GM12878 (cell line): ENCODE measurements around the gene MX1. TPM values are rescaled to one million over a fixed set of nuclear protein-coding genes. Genes with fewer than 3 reads are reported as not detected.

Source experiments
- ATAC-seq: fragments of 200-7000 bp; cut with Tn5 transposase; 3 replicates; pipeline ENCODE4 v1.9.1; 2020; ENCODE audit warnings: mild to moderate bottlenecking, moderate library complexity
- BruUV-seq: library from RNA; stranded (reverse); fragments of 400-500 nt; replicated peaks from 2 replicates; lab custom pipeline; 2021; lab: Mats Ljungman, UMichigan
- CTCF ChIA-PET: fragments of 300-600 bp; sonication (Branson Sonifier 250); formaldehyde crosslinking; extraction: SDS; loops from one replicate; lab custom pipeline; 2021; ENCODE audit warnings: inconsistent platforms; lab: Yijun Ruan, JAX
- POLR2A ChIA-PET: fragments of 350-600 bp; formaldehyde crosslinking; extraction: SDS; loops from one replicate; lab custom pipeline; 2021; ENCODE audit warnings: inconsistent platforms; lab: Charles Lee
- RAD21 ChIA-PET: fragments of 300-600 bp; sonication (Branson Sonifier 250); formaldehyde crosslinking; loops from one replicate; lab custom pipeline; 2023; ENCODE audit warnings: antibody characterized with exemption; ENCODE audit not compliant: unreplicated experiment; lab: Charles Lee
- SMC1A ChIA-PET: fragments of 300-600 bp; sonication (Branson Sonifier 250); formaldehyde crosslinking; loops from one replicate; lab custom pipeline; 2023; ENCODE audit not compliant: unreplicated experiment, uncharacterized antibody; lab: Charles Lee
- DNase-seq: peaks from one replicate; pipeline ENCODE4 v3.0.0-alpha.2; 2011; ENCODE audit warnings: low read depth, low spot score
- FAIRE-seq: peaks from 3 replicates; lab custom pipeline; 2011; peaks lifted over from hg19 to GRCh38; lab: Jason Lieb, UNC
- H2AFZ ChIP-seq: 2 replicates; pipeline ENCODE4 v1.6.0; 2011; ENCODE audit warnings: low read depth, low read length, control low read depth; ENCODE audit not compliant: control insufficient read depth
- H3K27ac ChIP-seq: 2 replicates; pipeline ENCODE4 v1.5.1; 2011; ENCODE audit warnings: control low read depth; ENCODE audit not compliant: control insufficient read depth, insufficient read depth
- H3K27me3 ChIP-seq, 2 experiments: replicated peaks in 1 of 2; 2 replicates each; pipeline versions ENCODE4 v1.6.0 to v1.6.1; 2011; ENCODE audit warnings: low read length in 1 of 2; ENCODE audit not compliant: control insufficient read depth in 2 of 2, insufficient read depth in 2 of 2
- H3K36me3 ChIP-seq, 2 experiments: 2 replicates each; pipeline ENCODE4 v1.5.1; 2011; ENCODE audit warnings: low read length in 1 of 2; ENCODE audit not compliant: control insufficient read depth in 2 of 2, insufficient read depth in 2 of 2
- H3K4me1 ChIP-seq: 2 replicates; pipeline ENCODE4 v1.6.1; 2011; ENCODE audit warnings: mild to moderate bottlenecking, low read length, moderate library complexity, mixed read lengths; ENCODE audit not compliant: control insufficient read depth, insufficient read depth
- H3K4me2 ChIP-seq: 2 replicates; pipeline ENCODE4 v1.6.0; 2011; ENCODE audit warnings: control low read depth; ENCODE audit not compliant: control insufficient read depth, insufficient read depth
- H3K4me3 ChIP-seq: fragments of 200-600 bp; sonication (generic); 2 replicates; pipeline ENCODE4 v1.5.1; 2016
- H3K79me2 ChIP-seq: 2 replicates; pipeline ENCODE4 v1.6.0; 2011; ENCODE audit warnings: low read length; ENCODE audit not compliant: control insufficient read depth, insufficient read depth
- H3K9ac ChIP-seq: 2 replicates; pipeline ENCODE4 v1.8.0; 2011; ENCODE audit warnings: low read length, control low read depth, mixed read lengths; ENCODE audit not compliant: control insufficient read depth, insufficient read depth
- H3K9me3 ChIP-seq: replicated peaks from 3 replicates; pipeline ENCODE4 v1.5.1; 2011; ENCODE audit warnings: mild to moderate bottlenecking, low read length; ENCODE audit not compliant: control insufficient read depth, insufficient read depth
- H4K20me1 ChIP-seq: 2 replicates; pipeline ENCODE4 v1.6.0; 2011; ENCODE audit not compliant: control insufficient read depth, insufficient read depth
- CBX5 ChIP-seq: sonication (generic); IDR thresholded peaks from 2 replicates; pipeline ENCODE4 v1.6.1; 2016; ENCODE audit warnings: low read depth, moderate library complexity, mild to moderate bottlenecking, inconsistent platforms
- GABPA ChIP-seq: IDR thresholded peaks from 2 replicates; pipeline ENCODE4 v1.6.1; 2014; ENCODE audit warnings: antibody characterized with exemption, low read depth, mild to moderate bottlenecking, inconsistent platforms
- NFYB ChIP-seq: IDR thresholded peaks from 2 replicates; pipeline ENCODE4 v1.6.1; 2011; ENCODE audit warnings: low read depth, mild to moderate bottlenecking, low read length, improper control_type of control experiment, moderate library complexity; ENCODE audit not compliant: insufficient read depth
- POLR2A ChIP-seq: IDR thresholded peaks from 2 replicates; pipeline ENCODE4 v1.6.1; 2011; ENCODE audit warnings: low read depth, mild to moderate bottlenecking, low read length
- POLR2AphosphoS5 ChIP-seq: IDR thresholded peaks from 2 replicates; pipeline ENCODE4 v1.6.1; 2011; ENCODE audit warnings: mild to moderate bottlenecking, low read length, inconsistent platforms
- STAT3 ChIP-seq: IDR thresholded peaks from 2 replicates; pipeline ENCODE4 v1.6.1; 2011; ENCODE audit warnings: low read depth, low read length, improper control_type of control experiment
- WGBS: methylation state at CpG from one replicate; pipeline ENCODE4 v1.1.6; 2016; ENCODE audit warnings: low lambda C conversion rate; ENCODE audit not compliant: insufficient replicate concordance, insufficient coverage; ENCODE audit errors: missing lambda C conversion rate; 5-methylcytosine and 5-hydroxymethylcytosine counted together
- in situ Hi-C: fragments of 300-500 bp; cut with MboI; formaldehyde crosslinking; loops from 9 replicates; pipeline ENCODE4 v1.14.3; 2018; ENCODE audit warnings: mixed read lengths
- intact Hi-C: fragments of 100-400 bp; cut with micrococcal nuclease; formaldehyde crosslinking; loops from one replicate; pipeline ENCODE4 v1.14.2; 2022; ENCODE audit not compliant: unreplicated experiment
- polyA plus RNA-seq, 11 experiments: library from polyadenylated mRNA; depleted of rRNA in 4 of 11; unstranded in 6 of 11; stranded (reverse) in 5 of 11; fragments of >200 nt; fragmentation: Nextera tagmentation in 4 of 11; fragmentation: Illumina TruSeq in 1 of 11; extraction: Ambion mirVana in 4 of 11; extraction: Trizol in 1 of 11; gene quantifications; 1 replicate in 1 of 11; 2 replicates in 10 of 11; pipeline versions ENCODE4 v1.2.1 to v1.2.3, GENCODE V29; 2011 to 2016; ENCODE audit warnings: inconsistent platforms in 2 of 11, missing spikeins in 2 of 11, low read depth in 1 of 11
- total RNA-seq, 4 experiments: library from RNA; depleted of rRNA in 3 of 4; stranded (reverse); fragments of >200 nt in 3 of 4; fragmentation: Illumina TruSeq in 1 of 4; extraction: Trizol in 1 of 4; gene quantifications; 2 replicates each; pipeline versions ENCODE4 v1.2.1 to v1.2.3, GENCODE V29; 2013 to 2021
- TF ChIP-seq, protein P1 (sequence below): IDR thresholded peaks from 2 replicates; pipeline ENCODE4 v1.6.1; 2012; ENCODE audit warnings: low read depth, low read length, improper control_type of control experiment
- TF ChIP-seq, protein P2 (sequence below): fragments of 450-650 bp; IDR thresholded peaks from 2 replicates; pipeline ENCODE4 v1.6.1; 2017; ENCODE audit warnings: mild to moderate bottlenecking, moderate library complexity

Gene MX1
- total and polyA plus RNA-seq, 10 of the 15 experiments (the other 5 are each of a cell fraction or from before 2014, with no cell fraction given) = 75.9 to 385 (median 302) TPM

DNA sequence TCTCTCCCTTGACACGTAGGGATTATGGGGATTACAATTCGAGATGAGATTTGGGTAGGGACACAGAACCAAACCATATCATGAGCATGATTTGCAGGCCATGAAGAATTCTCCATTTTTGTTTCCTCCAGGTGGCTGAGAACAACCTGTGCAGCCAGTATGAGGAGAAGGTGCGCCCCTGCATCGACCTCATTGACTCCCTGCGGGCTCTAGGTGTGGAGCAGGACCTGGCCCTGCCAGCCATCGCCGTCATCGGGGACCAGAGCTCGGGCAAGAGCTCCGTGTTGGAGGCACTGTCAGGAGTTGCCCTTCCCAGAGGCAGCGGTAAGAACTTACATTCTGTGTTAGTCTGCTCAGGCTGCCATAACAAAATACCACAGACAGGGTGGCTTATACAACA is 9.7 kb downstream of the MX1 start:
- intact Hi-C loops (no loop called here), in situ Hi-C loops (no loop called here)
- H3K4me3 ChIP-seq = no peak overlapping the region
- CTCF ChIA-PET = no interaction called here
- POLR2A ChIA-PET = no interaction called here
- H2AFZ ChIP-seq = no peak overlapping the region
- H4K20me1 ChIP-seq = peaks cover 41% of the 10 kb centered on the region
- H3K9ac ChIP-seq = no peak overlapping the region
- peaks cover 43% of the 10 kb centered on the region for H3K79me2 ChIP-seq
- H3K27ac ChIP-seq = no peak overlapping the region
- no peaks in the 10 kb centered on the region for H3K27me3 ChIP-seq
- H3K36me3 ChIP-seq = peaks cover 36 to 83% of the 10 kb centered on the region in 2 experiments
- 98% methylated on average over 11 of the region's 11 CpGs for WGBS
- no peak overlapping the region for H3K4me2 ChIP-seq
- TF ChIP-seq STAT3 (no peak), POLR2A (peak; percentile 55), GABPA (no peak), POLR2AphosphoS5 (peak; percentile 54), CBX5 (no peak), NFYB (no peak)
- TF ChIP-seq, protein P1, sequence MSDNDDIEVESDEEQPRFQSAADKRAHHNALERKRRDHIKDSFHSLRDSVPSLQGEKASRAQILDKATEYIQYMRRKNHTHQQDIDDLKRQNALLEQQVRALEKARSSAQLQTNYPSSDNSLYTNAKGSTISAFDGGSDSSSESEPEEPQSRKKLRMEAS = no peak
- TF ChIP-seq, all 136 proteins: peak for 2
- ChIA-PET SMC1A (no interaction called here), RAD21 (no interaction called here)
- BruUV-seq = no TSS peak
- Histone ChIP-seq H3K9me3 (peaks cover 8% of the 10 kb centered on the region), H3K4me1 (peaks cover 18% of the 10 kb centered on the region)
- no peak for DNase-seq
- ATAC-seq = no peak
- no peak for FAIRE-seq

DNA sequence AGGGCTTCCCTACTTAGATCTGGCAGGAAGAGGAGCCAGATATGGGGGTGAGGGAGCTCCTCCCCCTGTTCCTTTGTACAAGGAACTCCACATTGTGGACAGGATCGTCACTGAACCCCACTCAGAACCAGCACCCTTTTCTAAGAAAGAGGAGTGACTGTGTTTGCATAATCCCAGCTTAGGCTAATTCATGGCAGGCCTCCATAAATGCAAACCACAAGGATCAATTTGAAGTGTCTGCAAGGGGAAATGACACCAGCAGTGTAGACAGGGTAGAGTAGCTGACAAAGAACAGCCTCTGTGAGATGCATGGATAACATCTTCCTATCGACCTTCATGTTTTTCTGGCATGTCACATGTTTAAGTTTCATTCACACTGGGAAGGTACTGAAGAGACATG is 11.7 kb downstream of the MX1 start:
- Histone ChIP-seq H3K27ac (no peak overlapping the region), H3K27me3 (no peaks in the 10 kb centered on the region), H3K4me3 (no peak overlapping the region), H3K4me2 (peak overlapping the region; percentile 5; the same call in 1 of the 2 replicates), H3K9ac (no peak overlapping the region), H3K4me1 (no peaks in the 10 kb centered on the region; the same call in 1 of the 2 replicates), H2AFZ (no peak overlapping the region), H4K20me1 (peaks cover 33% of the 10 kb centered on the region), H3K79me2 (peaks cover 25% of the 10 kb centered on the region), H3K9me3 (peaks cover 8% of the 10 kb centered on the region), H3K36me3 (peaks cover 43 to 83% of the 10 kb centered on the region in 2 experiments)
- ATAC-seq (no peak), FAIRE-seq (no peak), DNase-seq (no peak)
- ChIA-PET RAD21 (no interaction called here), SMC1A (interaction anchor here (2.0 kb wide), 1 partner anchor 13 kb away, joined by 5 read pairs; no protein-coding TSS in a partner anchor), POLR2A (no interaction called here)
- no TSS peak for BruUV-seq
- in situ Hi-C loops = no loop called here
- intact Hi-C loops = no loop called here
- TF ChIP-seq POLR2AphosphoS5 = 0 out of 2 replicates have a peak, but pooled peaks have one; percentile 33
- TF ChIP-seq, protein P2, sequence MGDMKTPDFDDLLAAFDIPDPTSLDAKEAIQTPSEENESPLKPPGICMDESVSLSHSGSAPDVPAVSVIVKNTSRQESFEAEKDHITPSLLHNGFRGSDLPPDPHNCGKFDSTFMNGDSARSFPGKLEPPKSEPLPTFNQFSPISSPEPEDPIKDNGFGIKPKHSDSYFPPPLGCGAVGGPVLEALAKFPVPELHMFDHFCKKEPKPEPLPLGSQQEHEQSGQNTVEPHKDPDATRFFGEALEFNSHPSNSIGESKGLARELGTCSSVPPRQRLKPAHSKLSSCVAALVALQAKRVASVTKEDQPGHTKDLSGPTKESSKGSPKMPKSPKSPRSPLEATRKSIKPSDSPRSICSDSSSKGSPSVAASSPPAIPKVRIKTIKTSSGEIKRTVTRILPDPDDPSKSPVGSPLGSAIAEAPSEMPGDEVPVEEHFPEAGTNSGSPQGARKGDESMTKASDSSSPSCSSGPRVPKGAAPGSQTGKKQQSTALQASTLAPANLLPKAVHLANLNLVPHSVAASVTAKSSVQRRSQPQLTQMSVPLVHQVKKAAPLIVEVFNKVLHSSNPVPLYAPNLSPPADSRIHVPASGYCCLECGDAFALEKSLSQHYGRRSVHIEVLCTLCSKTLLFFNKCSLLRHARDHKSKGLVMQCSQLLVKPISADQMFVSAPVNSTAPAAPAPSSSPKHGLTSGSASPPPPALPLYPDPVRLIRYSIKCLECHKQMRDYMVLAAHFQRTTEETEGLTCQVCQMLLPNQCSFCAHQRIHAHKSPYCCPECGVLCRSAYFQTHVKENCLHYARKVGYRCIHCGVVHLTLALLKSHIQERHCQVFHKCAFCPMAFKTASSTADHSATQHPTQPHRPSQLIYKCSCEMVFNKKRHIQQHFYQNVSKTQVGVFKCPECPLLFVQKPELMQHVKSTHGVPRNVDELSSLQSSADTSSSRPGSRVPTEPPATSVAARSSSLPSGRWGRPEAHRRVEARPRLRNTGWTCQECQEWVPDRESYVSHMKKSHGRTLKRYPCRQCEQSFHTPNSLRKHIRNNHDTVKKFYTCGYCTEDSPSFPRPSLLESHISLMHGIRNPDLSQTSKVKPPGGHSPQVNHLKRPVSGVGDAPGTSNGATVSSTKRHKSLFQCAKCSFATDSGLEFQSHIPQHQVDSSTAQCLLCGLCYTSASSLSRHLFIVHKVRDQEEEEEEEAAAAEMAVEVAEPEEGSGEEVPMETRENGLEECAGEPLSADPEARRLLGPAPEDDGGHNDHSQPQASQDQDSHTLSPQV = no peak
- TF ChIP-seq, all 136 proteins: peak for 1
- 82% methylated on average over 2 of the region's 2 CpGs for WGBS
- CTCF ChIA-PET = interaction anchor here (0.7 kb wide), 1 partner anchor 154 kb away, joined by 5 read pairs; no protein-coding TSS in a partner anchor
